IPS DF 4.7 (cell line): ENCODE data around the gene STX1A.
"Not testable (repeated sequence)": the region's sequence is repeated elsewhere in the genome, so short reads cannot be mapped to it uniquely, and the experiment has no call there.

Experiments
- DNase-seq: peaks from one replicate; pipeline ENCODE4 v3.0.0-alpha.2; 2013; ENCODE audit warnings: low spot score; ENCODE audit errors: extremely low read depth

STX1A gene

DNA sequence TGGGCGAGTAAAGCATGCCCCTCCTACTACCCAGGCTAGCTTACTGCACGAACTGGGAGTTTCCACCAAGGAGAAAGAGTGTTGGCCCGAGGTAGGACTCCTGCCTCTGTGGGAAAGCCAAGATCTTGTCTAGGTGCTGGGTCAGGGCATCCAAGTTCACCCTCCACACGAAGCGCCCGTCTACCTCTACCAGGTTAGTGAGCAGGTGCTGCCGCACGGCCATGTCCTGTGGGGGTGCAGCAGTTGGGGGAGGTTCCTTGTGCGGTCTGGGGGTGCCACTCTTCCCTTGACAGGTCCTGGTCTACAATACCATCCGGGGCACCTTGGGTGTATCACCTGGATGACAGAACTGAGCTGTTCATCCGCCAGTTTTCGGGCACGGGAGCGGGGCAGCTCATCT, 17.4 kb upstream of the STX1A start:
- no peak for DNase-seq

DNA sequence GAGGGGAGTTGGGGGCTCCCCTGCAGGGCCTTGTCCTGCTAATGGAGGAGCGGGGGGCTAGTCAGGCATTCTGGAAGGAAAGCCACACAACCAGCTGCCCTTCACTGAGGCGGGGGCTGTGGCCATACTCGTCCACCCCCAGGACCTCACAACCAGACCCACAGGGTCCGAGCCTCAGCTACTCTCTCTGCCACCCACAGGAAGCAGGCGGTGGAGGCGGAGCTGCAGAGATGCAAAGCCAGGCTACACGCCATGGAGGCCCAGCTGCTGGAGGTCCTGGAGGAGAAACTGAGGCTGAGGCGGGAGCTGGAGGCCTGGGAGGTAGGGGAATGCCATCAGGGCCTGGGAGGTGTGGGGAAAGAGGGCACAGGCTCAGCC, 16.0 kb upstream of the STX1A start:
- DNase-seq, result no peak

DNA sequence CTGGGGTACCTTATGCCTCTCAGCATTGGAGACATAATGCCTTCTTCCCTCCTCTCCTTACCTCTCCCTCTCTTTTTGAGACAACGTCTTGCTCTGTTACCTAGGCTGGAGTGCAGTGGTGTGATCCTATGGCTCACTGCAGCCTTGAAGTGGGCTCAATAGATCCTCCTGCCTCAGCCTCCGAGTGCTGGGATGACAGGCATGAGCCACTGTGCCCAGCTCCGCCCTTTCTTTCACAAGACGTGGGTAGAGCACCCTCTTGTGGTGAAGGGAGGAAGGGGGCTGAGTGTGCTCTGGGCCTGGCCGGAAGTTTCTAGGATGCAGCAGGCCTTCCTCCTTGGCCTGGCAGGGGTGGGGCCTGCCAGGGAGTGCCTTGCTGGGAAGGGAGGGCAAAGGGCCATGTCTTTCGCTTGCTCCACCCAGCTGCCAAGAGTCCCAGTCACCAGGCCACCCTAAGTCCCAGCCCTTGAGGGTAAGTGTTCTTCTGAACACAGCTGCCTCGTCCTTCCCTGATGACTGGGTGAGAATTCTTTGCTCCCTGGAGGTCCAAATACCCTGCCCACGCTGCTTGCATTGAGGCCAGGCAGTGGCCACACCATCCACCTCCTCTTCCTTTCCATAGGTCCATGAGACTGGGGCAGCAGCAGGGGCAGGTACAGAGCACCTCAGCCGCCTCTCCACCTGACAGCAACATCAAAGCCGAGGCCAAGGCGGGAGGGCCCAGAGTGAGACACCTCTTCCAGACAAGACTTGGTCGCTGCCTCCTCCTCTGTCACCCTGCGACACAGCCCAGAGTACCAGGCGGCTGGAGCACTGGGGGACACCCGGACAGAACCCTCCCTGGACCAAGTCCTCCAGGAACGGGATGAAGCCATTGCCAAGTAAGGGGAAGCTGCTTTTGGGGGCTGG, 15.4 kb upstream of the STX1A start:
- peak; percentile 66 for DNase-seq

DNA sequence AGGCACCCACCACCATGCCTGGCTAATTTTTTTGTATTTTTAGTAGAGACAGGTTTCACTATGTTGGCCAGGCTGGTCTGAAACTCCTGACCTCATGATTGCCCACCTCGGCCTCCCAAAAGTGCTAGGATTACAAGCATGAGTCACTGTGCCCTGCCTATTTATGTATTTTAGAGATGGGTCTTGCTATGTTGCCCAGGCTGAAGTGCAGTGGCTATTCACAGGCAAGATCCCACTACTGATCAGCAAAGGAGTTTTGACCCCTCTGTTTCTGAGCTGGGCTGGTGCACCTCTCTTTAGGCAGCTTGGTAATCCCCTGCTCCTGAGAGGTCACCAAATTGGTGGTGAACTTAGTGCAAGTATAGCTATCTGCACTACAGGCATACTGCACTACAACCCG, 12.9 kb upstream of the STX1A start:
- no peak for DNase-seq

DNA sequence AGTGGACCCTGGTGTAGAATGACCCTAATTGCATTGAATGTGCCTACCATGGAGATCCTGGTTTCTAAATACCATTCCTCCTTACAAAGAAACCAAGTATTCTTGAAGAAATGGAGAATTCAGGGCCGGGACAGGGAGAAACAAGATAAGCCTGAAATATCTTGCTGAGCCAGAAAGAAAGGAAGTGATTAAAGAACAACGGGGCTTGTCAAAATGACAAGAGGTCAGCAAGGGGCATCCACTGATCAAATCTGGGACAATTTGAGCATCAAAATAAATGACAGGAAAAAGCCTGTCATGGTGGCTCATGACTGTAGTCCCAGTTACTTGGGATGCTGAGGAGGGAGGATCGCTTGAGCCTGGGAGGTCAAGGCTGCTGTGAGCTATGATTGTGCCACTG, 11.0 kb upstream of the STX1A start:
- no peak for DNase-seq

DNA sequence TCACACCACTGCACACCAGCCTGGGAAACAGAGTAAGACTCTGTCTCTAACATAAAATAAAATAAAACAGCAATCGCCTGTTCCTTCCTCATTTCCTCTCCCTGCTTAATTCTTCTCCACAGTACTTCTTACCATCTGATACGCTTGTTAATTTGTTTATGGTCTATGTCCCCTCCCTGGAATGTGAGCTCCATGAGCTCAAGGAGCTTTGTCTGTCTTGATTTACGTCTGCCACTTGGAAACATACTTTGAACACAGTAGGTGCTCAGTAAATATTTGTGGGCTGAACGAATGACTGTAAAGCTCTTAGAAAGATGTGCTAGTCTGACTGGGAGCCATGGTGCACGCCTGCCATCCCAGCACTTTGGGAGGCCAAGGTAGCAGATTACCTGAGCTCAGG, 9.1 kb upstream of the STX1A start:
- no peak for DNase-seq

DNA sequence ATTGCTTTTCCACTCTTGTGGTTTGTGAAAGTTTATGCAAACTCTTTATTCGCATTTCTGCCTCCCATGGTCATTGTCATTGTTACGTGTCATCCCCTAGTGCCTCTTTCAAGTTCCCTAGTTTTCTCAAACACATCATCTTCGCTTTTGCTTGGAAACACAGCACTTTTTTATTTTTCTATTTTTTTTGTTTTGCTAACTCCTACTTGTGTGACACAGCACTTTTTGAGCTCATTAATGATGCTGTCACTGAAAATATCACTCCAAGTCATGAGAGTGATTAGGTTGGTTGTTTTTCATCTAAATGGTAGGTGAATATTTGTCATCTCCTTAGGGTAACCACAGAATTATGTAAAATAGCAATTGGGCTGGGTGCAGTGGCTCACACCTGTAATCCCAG, 8.5 kb upstream of the STX1A start:
- no peak for DNase-seq

DNA sequence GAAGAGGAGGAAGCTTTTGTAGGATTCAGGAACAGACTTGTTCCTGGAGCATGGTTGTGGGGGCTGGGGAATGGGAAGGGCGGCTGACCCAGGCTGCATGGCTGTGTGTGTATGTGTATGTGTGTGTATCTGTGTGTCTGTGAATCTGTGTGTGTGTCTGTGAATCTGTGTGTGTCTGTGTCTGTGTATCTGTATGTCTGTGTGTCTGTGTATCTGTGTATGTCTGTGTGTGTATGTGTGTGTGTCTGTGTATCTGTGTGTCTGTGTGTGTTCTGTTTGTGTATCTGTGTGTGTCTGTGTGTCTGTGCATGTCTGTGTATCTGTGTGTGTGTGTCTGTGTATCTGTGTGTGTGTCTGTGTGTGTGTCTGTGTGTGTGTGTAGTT, 6.6 kb upstream of the STX1A start:
- no peak for DNase-seq

DNA sequence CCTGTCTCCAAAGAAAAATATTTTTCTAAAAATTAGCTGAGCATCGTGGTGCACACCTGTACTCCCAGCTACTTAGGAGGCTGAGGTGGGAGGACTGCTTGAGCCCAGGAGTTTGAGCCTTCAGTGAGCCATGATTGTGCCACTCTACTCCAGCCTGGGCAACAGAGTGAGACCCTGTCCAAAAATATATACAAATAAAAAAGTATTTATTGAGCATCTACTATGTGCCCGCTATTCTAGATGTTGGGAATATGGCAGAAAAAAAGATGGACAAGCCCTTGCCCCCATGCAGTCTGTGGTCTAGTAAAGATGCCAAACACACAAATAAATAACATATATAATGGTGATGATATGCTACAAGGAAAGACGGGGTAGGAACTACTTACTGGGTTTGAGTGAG, 4.3 kb upstream of the STX1A start:
- DNase-seq, result no peak

DNA sequence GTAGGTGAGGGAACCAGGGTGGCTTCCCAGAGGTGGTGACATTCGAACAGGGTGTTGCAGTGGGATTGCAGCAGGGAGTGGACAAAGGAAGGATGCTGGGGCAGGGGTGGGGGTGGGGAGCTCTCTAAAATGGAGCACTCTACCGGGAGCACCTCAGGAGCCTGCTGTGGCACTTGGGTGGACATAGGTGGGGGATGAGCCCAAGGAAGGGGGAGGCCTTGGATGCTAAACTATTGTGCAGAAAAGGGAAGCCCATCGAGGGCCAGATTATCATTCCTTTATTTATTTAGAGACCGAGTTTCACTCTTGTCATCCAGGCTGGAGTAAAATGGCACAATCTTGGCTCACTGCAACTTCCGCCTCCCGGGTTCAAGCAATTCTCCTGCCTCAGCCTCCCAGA, 3.3 kb upstream of the STX1A start:
- DNase-seq, result no peak

DNA sequence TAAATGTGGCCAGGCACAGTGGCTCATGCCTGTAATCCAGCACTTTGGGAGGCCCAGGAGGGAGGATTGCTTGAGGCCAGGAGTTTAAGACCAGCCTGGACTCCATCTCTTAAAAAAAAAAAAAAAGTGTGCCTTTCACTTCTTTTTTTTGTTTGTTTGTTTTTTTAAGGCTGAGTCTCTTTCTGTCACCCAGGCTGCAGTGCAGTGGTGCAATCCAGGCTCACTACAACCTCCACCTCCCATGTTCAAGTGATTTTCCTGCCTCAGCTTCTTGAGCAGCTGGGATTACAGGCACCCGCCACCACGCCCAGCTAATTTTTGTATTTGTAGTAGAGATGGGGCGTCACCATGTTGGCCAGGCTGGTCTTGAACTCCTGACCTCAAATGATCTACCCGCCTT, 2.7 kb upstream of the STX1A start:
- not testable (repeated sequence) for DNase-seq

DNA sequence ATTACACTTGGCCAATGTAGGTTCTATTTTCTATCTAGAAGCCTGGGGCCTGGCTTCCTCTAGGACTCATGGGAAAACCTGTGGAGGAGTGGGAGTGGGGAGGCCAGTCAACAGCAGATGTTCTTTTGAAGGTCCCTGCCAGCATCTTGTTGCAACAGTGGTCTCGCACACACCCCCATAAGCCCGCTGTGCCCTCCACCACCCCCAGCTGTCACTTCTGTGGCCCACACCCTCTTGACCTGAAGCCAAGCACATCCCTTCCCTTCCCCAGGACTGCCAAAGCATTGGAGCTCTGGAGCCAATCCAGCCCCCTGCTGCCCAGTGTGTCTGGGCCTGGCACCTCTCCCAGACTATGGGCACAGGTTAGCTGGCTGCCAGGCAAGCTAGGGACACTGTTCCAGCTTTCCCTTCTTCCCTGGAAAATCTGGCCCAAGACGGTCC, 1.9 kb upstream of the STX1A start:
- no peak for DNase-seq

DNA sequence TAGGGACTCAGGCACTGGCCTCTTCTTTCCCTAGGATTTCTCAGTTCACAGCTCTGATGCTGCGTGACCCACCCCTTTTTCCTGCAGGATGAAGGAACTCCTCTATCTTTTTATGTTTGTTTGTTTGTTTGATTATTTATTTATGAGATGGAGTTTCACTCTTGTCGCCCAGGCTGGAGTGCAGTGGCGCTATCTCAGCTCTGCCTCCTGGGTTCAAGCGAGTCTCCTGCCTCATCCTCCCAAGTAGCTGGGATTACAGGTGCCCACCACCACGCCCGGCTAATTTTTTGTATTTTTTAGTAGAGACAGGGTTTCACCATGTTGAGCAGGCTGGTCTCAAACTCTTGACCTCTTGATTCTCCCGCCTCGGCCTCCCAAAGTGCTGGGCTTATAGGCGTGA, 974 bp upstream of the STX1A start:
- not testable (repeated sequence) for DNase-seq

DNA sequence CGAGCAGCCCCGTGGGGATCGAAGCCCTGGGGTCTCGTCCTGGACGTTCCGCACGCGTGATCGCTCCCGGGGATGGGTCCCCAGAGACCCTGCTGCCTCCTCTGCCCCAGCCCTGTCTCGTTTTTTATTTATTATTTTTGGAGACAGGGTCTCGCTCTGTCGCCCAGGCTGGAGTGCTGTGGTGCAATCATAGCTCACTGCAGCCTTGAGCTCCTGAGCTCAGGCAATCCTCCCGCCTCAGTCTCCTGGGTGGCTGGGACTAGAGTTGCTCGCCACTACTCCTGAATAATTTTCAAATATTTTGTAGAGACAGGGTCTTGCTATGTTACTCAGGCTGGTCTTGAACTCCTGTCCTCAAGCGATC, 319 bp upstream of the STX1A start:
- no peak for DNase-seq

DNA sequence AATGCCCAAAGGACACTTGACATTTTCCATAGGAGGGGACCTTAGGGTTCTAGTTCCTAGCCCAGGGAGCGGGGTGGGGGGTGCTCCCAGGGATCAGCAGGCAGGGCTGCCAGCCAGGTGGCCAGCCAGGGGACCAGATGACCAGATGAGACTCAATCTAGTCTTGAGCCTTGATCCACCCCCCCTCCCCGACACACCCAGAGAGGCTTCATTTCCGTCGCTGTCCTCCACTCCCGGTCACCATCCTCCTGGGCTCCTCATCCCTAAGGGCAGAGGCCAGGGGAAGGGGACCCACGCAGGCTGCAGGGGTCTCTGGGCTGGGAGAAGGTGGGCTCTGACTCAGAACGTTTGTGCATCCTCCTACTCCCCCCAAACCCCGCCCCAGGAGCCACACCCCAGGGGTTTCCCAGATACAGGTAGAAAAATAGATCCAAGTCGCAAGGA, 1.0 kb downstream of the STX1A start:
- no peak for DNase-seq

DNA sequence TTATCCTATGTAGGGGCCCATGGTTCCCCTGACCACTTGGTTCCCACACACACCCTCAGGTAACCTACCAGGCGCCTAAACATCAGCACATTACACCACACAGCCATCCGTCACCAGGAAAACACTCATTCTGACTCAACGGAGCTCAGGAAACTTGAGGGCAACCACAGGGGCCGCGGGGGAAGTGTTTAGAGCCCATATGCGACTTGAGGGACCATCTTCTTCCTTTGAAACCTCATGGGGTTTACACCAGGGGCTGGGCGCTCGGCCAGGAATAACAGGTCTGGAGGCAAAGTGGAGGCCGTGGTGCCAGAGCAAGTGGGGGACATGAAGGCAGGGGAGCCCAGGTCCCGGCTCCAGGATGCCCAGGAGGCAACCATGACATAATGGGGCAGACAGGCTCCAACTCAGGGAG, 1.5 kb downstream of the STX1A start:
- no peak for DNase-seq

DNA sequence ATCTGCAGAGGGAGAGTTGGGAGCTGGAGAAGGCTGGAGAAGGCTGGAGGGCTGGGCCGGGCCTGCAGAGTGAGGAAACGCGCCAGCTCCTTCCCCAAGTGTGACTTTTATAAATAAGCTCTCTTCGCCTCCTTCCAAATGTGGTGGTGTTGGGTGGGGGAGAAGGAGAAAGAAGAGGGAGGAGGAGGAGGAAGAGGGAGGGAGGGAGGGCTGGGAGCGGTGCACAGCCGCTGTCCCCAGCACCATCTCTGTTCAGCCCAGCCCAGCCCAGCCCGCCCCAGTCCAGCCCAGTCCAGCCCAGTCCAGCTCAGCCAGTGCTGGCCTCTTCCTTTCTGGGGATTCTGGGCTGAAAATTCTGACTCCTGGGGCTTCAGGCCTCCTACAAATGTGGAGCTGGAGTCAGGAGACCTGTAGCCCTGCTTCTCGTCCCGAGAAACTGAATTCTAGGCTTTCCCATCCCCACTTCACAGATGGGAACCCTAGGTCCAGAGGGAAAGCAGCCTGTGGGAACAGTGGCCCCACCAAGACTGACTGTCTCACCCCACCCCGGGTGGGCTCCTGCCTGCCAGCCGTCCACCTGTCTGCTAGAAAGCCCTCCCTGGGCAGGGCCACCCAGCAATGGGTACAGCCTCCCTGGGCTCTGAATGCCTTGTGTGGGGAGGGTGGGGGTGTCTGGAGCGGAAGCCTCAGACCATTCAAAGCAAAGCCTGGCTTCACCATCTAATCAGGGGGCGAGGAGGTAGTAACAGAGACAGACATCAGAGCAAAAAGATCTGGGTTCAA, 2.3 kb downstream of the STX1A start:
- no peak for DNase-seq

DNA sequence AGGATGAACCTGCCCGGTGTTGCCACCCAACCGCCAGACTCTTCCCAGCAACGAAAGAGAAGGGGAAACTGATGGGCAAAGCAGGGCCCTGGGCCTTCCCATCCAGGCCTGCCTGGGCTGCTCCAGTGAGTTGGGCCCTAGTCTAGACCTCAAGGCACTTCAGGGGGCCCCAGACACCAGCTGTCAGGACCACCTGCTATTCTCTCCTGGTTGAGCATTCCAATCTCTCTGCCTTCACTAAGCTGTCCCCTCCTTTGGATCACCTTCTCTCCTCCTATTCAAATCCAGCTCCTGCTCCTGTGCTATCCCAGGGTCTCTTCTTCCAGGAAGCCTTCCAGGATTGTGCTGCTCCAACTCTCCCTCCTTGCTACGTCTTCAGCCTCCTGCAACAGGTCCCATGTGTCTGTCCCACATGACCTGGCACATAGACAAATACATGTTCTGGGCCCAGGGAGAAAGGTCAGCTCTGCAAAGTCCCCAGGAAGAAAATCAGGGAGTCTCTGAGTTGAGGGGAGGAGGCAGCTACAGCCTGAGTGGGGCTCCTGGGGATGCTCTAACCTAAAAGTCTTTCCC, 3.1 kb downstream of the STX1A start:
- DNase-seq, result no peak

DNA sequence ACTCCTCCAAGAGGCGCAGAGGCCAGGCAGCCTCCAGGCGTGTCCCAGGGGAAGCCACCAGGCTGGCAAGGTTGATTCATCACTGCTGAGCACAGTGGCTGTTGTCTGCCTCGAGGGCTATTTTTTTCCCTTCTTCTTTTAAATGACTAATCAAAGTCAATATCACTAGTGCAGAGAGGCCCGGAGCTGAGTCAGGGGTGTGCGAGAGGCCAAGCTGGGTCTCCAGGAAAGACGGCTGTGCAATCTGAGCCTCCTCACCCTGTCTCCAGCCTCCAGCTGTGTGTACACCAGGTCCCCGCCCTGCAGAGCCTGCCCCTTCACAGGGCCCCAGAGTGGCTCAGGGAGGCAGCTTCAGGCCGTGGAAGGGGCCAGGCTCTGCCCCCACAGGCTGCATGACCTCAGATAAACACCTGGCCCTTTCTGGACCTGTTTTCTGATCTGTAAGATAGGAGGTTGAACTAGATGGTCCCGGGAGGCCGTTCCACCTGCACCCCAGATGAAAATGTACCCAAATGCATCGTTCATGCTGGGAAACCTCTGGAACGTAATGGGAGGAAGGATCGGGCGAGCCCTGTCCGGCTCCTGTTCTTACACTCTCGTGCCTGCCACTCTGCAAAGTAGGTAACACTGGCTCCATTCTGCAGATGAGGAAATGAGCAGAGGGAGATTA, 3.7 kb downstream of the STX1A start:
- DNase-seq, result no peak

DNA sequence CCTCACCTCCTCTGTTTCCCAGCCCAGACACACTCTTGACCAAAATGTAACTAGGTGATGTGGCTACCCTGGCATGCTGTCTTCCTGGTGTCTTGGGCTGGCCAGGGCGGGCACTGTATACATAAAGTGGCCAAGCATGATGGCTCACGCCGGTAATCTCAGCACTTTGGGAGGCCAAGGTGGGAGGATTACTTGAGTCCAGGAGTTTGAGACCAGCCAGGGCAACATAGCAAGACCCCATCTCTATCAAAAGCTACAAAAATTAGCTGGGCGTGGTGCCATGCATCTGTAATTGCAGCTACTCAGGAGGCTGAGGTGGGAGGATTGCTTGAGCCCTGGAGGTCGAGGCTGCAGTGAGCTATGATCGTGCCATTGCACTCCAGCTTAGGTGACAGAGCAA, 6.2 kb downstream of the STX1A start:
- not testable (repeated sequence) for DNase-seq

DNA sequence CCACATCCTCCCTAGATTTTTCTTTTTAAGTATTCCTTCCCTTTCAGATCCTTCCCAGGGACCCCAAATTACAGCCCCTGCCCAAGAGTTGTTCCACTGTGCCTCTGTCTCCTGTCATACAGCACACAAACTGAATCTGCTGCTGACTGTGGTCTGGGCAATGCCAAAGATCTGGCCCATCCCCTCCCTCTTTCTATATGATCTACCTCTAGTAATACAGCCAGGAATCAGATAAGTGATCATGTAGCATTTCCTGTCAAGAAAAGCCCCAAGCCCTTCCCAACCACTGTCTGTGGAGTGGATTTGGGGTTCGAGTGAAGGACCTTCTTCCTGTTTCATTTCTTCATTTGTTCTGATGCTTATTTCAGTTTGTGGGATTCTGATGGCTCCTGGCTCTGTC, 6.7 kb downstream of the STX1A start:
- DNase-seq, result no peak
